PC-3 (cell line): ENCODE measurements around the gene ST7. TPM values are rescaled to one million over a fixed set of nuclear protein-coding genes. Genes with fewer than 3 reads are reported as not detected.
"Not testable (repeated sequence)": the region's sequence is repeated elsewhere in the genome, so short reads cannot be mapped to it uniquely, and the experiment has no call there.

ENCODE experiments used
- ATAC-seq: fragments of 200-7000 bp; cut with Tn5 transposase; 2 replicates; pipeline ENCODE4 v1.9.1; 2020; ENCODE audit warnings: mild to moderate bottlenecking, moderate library complexity
- BruUV-seq: library from RNA; stranded (reverse); fragments of 400-500 nt; replicated peaks from 2 replicates; lab custom pipeline; 2021; lab: Mats Ljungman, UMichigan
- CTCF ChIA-PET: fragments of 300-600 bp; sonication (Branson Sonifier 250); formaldehyde crosslinking; loops from one replicate; lab custom pipeline; 2022; ENCODE audit warnings: antibody characterized with exemption; lab: Charles Lee
- POLR2A ChIA-PET: fragments of 300-600 bp; sonication (Branson Sonifier 250); formaldehyde crosslinking; loops from one replicate; lab custom pipeline; 2022; ENCODE audit warnings: antibody characterized with exemption; ENCODE audit not compliant: unreplicated experiment; lab: Charles Lee
- DNase-seq: peaks from one replicate; pipeline ENCODE4 v3.0.0-alpha.2; 2015
- H2AFZ ChIP-seq: fragments of 300-600 bp; sonication (generic); 2 replicates; pipeline ENCODE4 v1.6.0; 2016; ENCODE audit warnings: antibody characterized with exemption, low read length
- H3F3A ChIP-seq: fragments of 300-600 bp; sonication (generic); one replicate; pipeline ENCODE4 v1.6.0; 2017; ENCODE audit warnings: antibody characterized with exemption, low read length, control low read depth, mild to moderate bottlenecking; ENCODE audit not compliant: unreplicated experiment
- H3K27ac ChIP-seq: fragments of 300-600 bp; sonication (generic); 2 replicates; pipeline ENCODE4 v1.5.1; 2016; ENCODE audit warnings: mild to moderate bottlenecking, low read length
- H3K27me3 ChIP-seq: fragments of 300-600 bp; sonication (generic); 2 replicates; pipeline ENCODE4 v1.6.1; 2016; ENCODE audit warnings: low read length, mixed read lengths
- H3K36me3 ChIP-seq: fragments of 300-600 bp; sonication (generic); 2 replicates; pipeline ENCODE4 v1.6.1; 2016; ENCODE audit warnings: low read depth, mixed run types, low read length, mixed read lengths
- H3K4me1 ChIP-seq: fragments of 300-600 bp; sonication (generic); 2 replicates; pipeline ENCODE4 v1.5.1; 2016; ENCODE audit warnings: low read length; ENCODE audit not compliant: insufficient read depth
- H3K4me2 ChIP-seq: fragments of 300-600 bp; sonication (generic); 2 replicates; pipeline ENCODE4 v1.6.0; 2016; ENCODE audit warnings: low read length
- H3K4me3 ChIP-seq: fragments of 300-600 bp; sonication (generic); 2 replicates; pipeline ENCODE4 v1.5.1; 2016; ENCODE audit warnings: mild to moderate bottlenecking, low read length, mixed read lengths
- H3K79me2 ChIP-seq: fragments of 300-600 bp; sonication (generic); 2 replicates; pipeline ENCODE4 v1.6.1; 2017; ENCODE audit warnings: low read length, mixed read lengths
- H3K9ac ChIP-seq: fragments of 300-600 bp; sonication (generic); 2 replicates; pipeline ENCODE4 v1.6.0; 2016; ENCODE audit warnings: mild to moderate bottlenecking, low read length
- H3K9me2 ChIP-seq: fragments of 300-600 bp; sonication (generic); replicated peaks from 2 replicates; pipeline ENCODE4 v1.6.1; 2016; ENCODE audit warnings: mixed run types, low read length, mixed read lengths
- H3K9me3 ChIP-seq: fragments of 300-600 bp; sonication (generic); 2 replicates; pipeline ENCODE4 v1.6.1; 2016; ENCODE audit warnings: low read length, mixed read lengths
- H4K20me1 ChIP-seq: fragments of 300-600 bp; sonication (generic); 2 replicates; pipeline ENCODE4 v1.6.1; 2016; ENCODE audit warnings: low read length, mixed read lengths
- CTCF ChIP-seq: fragments of 300-600 bp; sonication (generic); conservative IDR thresholded peaks from 2 replicates; pipeline ENCODE4 v1.5.1; 2017; ENCODE audit warnings: antibody characterized with exemption, low read depth, mild to moderate bottlenecking, low read length
- EZH2 ChIP-seq: fragments of 300-600 bp; sonication (generic); IDR thresholded peaks from one replicate; pipeline ENCODE4 v1.6.1; 2017; ENCODE audit warnings: antibody characterized with exemption, mild to moderate bottlenecking, low read length; ENCODE audit not compliant: unreplicated experiment
- EZH2phosphoT487 ChIP-seq: fragments of 300-600 bp; sonication (generic); IDR thresholded peaks from 2 replicates; pipeline ENCODE4 v1.6.1; 2018; ENCODE audit warnings: mild to moderate bottlenecking, antibody characterized with exemption, low read length, borderline replicate concordance
- intact Hi-C: fragments of 100-400 bp; cut with micrococcal nuclease; formaldehyde crosslinking; loops from 2 replicates; pipeline ENCODE4 v1.9.0; 2023
- total RNA-seq: library from RNA; depleted of rRNA; stranded (reverse); fragments of >200 nt; gene quantifications from 2 replicates; pipeline ENCODE4 v1.2.3, GENCODE V29; 2014

ST7 gene
- total RNA-seq, 1 experiment from 2014 or later = 19.7 TPM

GRCh38 chr7:116957874-116958273, 4.6 kb downstream of the ST7 start:
- ChIA-PET POLR2A (interaction anchor here (0.7 kb wide), 1 partner anchor 175 kb away, joined by 3 read pairs; no protein-coding TSS in a partner anchor), CTCF (interaction anchor here (0.7 kb wide), 1 partner anchor 28 kb away, joined by 8 read pairs; no protein-coding TSS in a partner anchor)
- Histone ChIP-seq H4K20me1 (no peaks in the 10 kb centered on the region), H3K4me2 (no peak overlapping the region), H3K79me2 (peaks cover 81% of the 10 kb centered on the region), H3K4me1 (peaks cover 17% of the 10 kb centered on the region), H3K9me3 (no peaks in the 10 kb centered on the region), H3K27me3 (no peaks in the 10 kb centered on the region), H3K9ac (no peak overlapping the region), H3K36me3 (no peaks in the 10 kb centered on the region), H2AFZ (no peak overlapping the region), H3K9me2 (no peaks in the 10 kb centered on the region), H3K4me3 (no peak overlapping the region), H3K27ac (no peak overlapping the region), H3F3A (no peaks in the 10 kb centered on the region)
- no peak for TF ChIP-seq EZH2phosphoT487
- no peak for TF ChIP-seq EZH2
- TF ChIP-seq CTCF = no peak
- no TSS peak for BruUV-seq
- intact Hi-C loops = no loop called here
- no peak for DNase-seq
- no peak for ATAC-seq

GRCh38 chr7:116961966-116962673, 8.8 kb downstream of the ST7 start:
- DNase-seq, H2AFZ ChIP-seq, H3K4me3 ChIP-seq, H3F3A ChIP-seq, ATAC-seq, intact Hi-C loops, H3K27me3 ChIP-seq, H3K36me3 ChIP-seq, H3K27ac ChIP-seq, H3K4me2 ChIP-seq, H3K9me3 ChIP-seq, H3K9me2 ChIP-seq, H3K4me1 ChIP-seq, H3K9ac ChIP-seq, BruUV-seq, POLR2A ChIA-PET, CTCF ChIA-PET, H4K20me1 ChIP-seq: not testable (repeated sequence)
- H3K79me2 ChIP-seq = peaks cover 79% of the 10 kb centered on the region

GRCh38 chr7:116963234-116963633, 9.9 kb downstream of the ST7 start:
- no peaks in the 10 kb centered on the region for H3K9me3 ChIP-seq
- no peaks in the 10 kb centered on the region for H4K20me1 ChIP-seq
- no peaks in the 10 kb centered on the region for H3K36me3 ChIP-seq
- H3K4me2 ChIP-seq = no peak overlapping the region
- ChIA-PET POLR2A (no interaction called here), CTCF (no interaction called here)
- no peak overlapping the region for H3K4me3 ChIP-seq
- no TSS peak for BruUV-seq
- H3K79me2 ChIP-seq = peaks cover 68% of the 10 kb centered on the region
- no peaks in the 10 kb centered on the region for H3K4me1 ChIP-seq
- H3K27ac ChIP-seq = no peak overlapping the region
- H3F3A ChIP-seq = no peaks in the 10 kb centered on the region
- no peak for DNase-seq
- H3K27me3 ChIP-seq = no peaks in the 10 kb centered on the region
- intact Hi-C loops = no loop called here
- H2AFZ ChIP-seq = no peak overlapping the region
- no peak for TF ChIP-seq CTCF
- TF ChIP-seq EZH2phosphoT487 = no peak
- H3K9ac ChIP-seq = no peak overlapping the region
- no peak for ATAC-seq
- no peaks in the 10 kb centered on the region for H3K9me2 ChIP-seq
